ENCODE data around the gene DIAPH3. TPM values are rescaled to one million over a fixed set of nuclear protein-coding genes. Genes with fewer than 3 reads are reported as not detected.

The DIAPH3 gene
- total RNA-seq, 4 donors from 2014 or later, result 0.31 to 2.0 (median 1.1) TPM

DNA sequence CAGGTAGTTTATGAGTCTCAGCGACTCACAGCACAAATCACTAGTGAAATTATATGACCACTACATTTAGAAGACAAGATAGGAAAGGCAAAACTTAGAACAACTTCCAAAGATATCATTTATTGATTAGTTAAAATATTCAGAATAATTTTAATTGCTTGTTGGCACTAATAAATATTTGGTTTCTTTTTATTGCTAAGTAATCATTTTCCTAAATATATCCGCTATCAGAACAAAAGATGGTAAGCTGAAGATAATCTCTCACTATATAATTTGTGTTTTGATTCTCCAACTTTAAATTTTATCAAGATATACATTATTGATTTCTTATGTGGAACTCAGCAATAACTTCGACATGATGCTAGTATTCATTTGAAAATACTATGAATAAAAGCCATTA is 248.5 kb downstream of the DIAPH3 start:
- no peak for ATAC-seq (ENCODE audit: low FRiP score)
- TF ChIP-seq CTCF (IDR thresholded peaks at IDR 0.05), result no peak
- DNase-seq (ENCODE audit: low spot score), result no peak

GRCh38 chr13:59914556-59914955 is 249.2 kb downstream of the DIAPH3 start:
- no peak for TF ChIP-seq CTCF (IDR thresholded peaks at IDR 0.05)
- ATAC-seq (ENCODE audit: low FRiP score) (no peak), DNase-seq (ENCODE audit: low spot score) (no peak)

GRCh38 chr13:59906413-59907049 is 257.2 kb downstream of the DIAPH3 start:
- ATAC-seq (ENCODE audit: low FRiP score) (no peak), DNase-seq (ENCODE audit: low spot score) (no peak)
- TF ChIP-seq CTCF (IDR thresholded peaks at IDR 0.05), result no peak

- DNase-seq (ENCODE audit: low spot score), result no peak
- ATAC-seq (ENCODE audit: low FRiP score), result no peak
- no peak for TF ChIP-seq CTCF (IDR thresholded peaks at IDR 0.05)
Measured at GRCh38 chr13:59901191-59901590, 262.5 kb downstream of the DIAPH3 start.

DNA sequence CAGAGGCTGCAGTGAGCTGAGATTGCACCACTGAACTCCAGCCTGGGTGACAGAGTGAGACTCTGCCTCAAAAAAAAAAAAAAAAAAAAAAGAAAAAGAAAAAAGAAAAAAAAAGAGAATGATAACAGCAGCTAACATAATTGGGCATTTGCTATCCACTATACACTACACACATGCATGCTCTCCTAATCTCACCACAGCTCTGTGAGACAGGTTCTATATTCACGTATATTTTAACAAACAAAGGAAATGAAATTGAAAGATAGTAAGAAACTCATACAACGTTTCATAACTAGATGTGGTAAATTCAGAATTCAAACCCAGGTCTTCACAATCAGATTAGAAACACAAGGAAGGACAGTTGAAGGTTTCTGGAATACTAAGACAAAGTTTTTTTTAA is 265.7 kb downstream of the DIAPH3 start:
- TF ChIP-seq CTCF (IDR thresholded peaks at IDR 0.05), result no peak
- DNase-seq (ENCODE audit: low spot score) (no peak), ATAC-seq (ENCODE audit: low FRiP score) (no peak)

DNA sequence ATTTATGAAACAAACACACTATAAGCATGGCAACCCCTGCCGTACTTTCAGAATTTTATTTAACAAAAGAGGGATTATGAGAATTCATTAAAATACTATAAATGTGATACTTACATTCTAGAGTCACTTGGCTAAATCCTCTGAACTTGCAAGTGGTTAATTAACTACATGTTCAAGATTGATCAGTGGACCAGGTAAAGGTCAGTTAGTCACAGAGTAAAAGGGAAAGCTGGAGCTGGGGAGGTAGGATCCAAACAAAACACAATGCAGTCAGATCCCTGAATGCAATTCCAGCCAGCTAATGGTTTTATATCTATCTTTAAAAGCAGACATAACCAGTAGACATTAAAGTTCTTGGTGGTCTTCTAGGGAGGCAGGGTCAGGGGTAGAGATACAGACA is 270.5 kb downstream of the DIAPH3 start:
- ATAC-seq (ENCODE audit: low FRiP score) (no peak), DNase-seq (ENCODE audit: low spot score) (no peak)
- TF ChIP-seq CTCF (IDR thresholded peaks at IDR 0.05), result no peak

GRCh38 chr13:59891053-59891452 is 272.7 kb downstream of the DIAPH3 start:
- DNase-seq (ENCODE audit: low spot score) (no peak), ATAC-seq (ENCODE audit: low FRiP score) (no peak)
- TF ChIP-seq CTCF (IDR thresholded peaks at IDR 0.05), result no peak

All from omental fat pad (tissue), 4 donors.